ENCODE data around the gene C7orf57. TPM values are rescaled to one million over a fixed set of nuclear protein-coding genes. Genes with fewer than 3 reads are reported as not detected.

Gene C7orf57
- total RNA-seq, 1 experiment from 2014 or later: 0.15 TPM

DNA sequence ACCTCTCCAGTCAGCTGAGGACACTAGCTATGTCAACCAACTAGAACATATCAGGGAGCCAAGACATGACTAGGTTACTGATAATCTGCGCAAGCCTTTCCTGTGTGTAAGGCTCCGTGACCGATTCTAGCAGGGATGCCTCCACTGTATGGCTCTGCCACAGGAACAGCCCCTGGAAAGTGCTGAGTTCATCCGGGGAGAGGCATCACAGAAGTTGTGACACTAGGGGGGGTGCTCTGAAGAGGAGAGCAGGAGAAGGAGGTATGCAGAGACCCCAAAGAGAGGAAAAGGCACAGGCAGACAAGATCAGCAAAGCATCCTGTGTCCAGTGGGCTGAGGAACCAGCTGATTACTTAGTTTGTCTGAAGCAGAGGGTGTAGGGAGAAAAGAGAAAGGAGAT, 67.2 kb downstream of the C7orf57 start:
- BruUV-seq (replicated peaks): no TSS peak
- H3K4me1 ChIP-seq (ENCODE audit: control insufficient read depth in 1 of 2, insufficient read depth in 2 of 2, low read length in 2 of 2): no peaks in the 10 kb centered on the region
- POLR2A ChIA-PET: interaction anchor here (1.1 to 1.7 kb wide), 3 partner anchors 10 to 102 kb away, joined by 3 to 4 read pairs (median 3); no protein-coding TSS in a partner anchor
- no peak overlapping the region for H3K4me3 ChIP-seq (replicated peaks in 1 of 2; ENCODE audit: low read depth in 1 of 2, low read length in 2 of 2)
- no peaks in the 10 kb centered on the region for H4K20me1 ChIP-seq (ENCODE audit: insufficient read depth)
- H2AFZ ChIP-seq (ENCODE audit: low read depth, low read length, poor library complexity, severe bottlenecking): no peak overlapping the region
- no peaks in the 10 kb centered on the region for H3K27me3 ChIP-seq (ENCODE audit: insufficient read depth, low read length)
- CTCF ChIA-PET: interaction anchor here (0.7 kb wide), 1 partner anchor 10 kb away, joined by 3 read pairs; no protein-coding TSS in a partner anchor
- RAD21 ChIA-PET (ENCODE audit: low non-redundant PET in 1 of 2, low total read pairs in 2 of 2, uncharacterized antibody in 2 of 2, unreplicated experiment in 2 of 2): no interaction called here
- H3K27ac ChIP-seq (ENCODE audit: low read depth, low read length): no peak overlapping the region
- DNase-seq (ENCODE audit: low read depth, low spot score): no peak
- no peak overlapping the region for H3K4me2 ChIP-seq (ENCODE audit: low read length)
- TF ChIP-seq, protein P1, sequence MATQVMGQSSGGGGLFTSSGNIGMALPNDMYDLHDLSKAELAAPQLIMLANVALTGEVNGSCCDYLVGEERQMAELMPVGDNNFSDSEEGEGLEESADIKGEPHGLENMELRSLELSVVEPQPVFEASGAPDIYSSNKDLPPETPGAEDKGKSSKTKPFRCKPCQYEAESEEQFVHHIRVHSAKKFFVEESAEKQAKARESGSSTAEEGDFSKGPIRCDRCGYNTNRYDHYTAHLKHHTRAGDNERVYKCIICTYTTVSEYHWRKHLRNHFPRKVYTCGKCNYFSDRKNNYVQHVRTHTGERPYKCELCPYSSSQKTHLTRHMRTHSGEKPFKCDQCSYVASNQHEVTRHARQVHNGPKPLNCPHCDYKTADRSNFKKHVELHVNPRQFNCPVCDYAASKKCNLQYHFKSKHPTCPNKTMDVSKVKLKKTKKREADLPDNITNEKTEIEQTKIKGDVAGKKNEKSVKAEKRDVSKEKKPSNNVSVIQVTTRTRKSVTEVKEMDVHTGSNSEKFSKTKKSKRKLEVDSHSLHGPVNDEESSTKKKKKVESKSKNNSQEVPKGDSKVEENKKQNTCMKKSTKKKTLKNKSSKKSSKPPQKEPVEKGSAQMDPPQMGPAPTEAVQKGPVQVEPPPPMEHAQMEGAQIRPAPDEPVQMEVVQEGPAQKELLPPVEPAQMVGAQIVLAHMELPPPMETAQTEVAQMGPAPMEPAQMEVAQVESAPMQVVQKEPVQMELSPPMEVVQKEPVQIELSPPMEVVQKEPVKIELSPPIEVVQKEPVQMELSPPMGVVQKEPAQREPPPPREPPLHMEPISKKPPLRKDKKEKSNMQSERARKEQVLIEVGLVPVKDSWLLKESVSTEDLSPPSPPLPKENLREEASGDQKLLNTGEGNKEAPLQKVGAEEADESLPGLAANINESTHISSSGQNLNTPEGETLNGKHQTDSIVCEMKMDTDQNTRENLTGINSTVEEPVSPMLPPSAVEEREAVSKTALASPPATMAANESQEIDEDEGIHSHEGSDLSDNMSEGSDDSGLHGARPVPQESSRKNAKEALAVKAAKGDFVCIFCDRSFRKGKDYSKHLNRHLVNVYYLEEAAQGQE (IDR thresholded peaks at IDR 0.05; ENCODE audit: low read depth): no peak
- TF ChIP-seq EZH2phosphoT487 (IDR thresholded peaks at IDR 0.05; ENCODE audit: borderline replicate concordance) (no peak), POLR2AphosphoS5 (IDR thresholded peaks at IDR 0.05; ENCODE audit: low read depth, low read length) (no peak), ZNF274 (IDR thresholded peaks at IDR 0.05; ENCODE audit: low read depth, low read length) (no peak), POLR2A (IDR thresholded peaks at IDR 0.05; ENCODE audit: borderline replicate concordance, extremely low read depth, insufficient read depth, insufficient read length) (no peak), EGR1 (IDR thresholded peaks at IDR 0.05; ENCODE audit: low read depth) (no peak)
- H3K79me2 ChIP-seq (ENCODE audit: insufficient read depth, low read length): no peaks in the 10 kb centered on the region
- H3K9ac ChIP-seq (ENCODE audit: low read length): no peak overlapping the region
- intact Hi-C loops (cut with micrococcal nuclease): no loop called here
- no peaks in the 10 kb centered on the region for H3K9me2 ChIP-seq (ENCODE audit: insufficient read depth)
- no peaks in the 10 kb centered on the region for H3K9me3 ChIP-seq (ENCODE audit: control insufficient read depth in 1 of 2, insufficient read depth in 1 of 2, low read depth in 1 of 2, low read length in 2 of 2)
- ATAC-seq: no peak
- H3K36me3 ChIP-seq (ENCODE audit: control insufficient read depth in 1 of 2, insufficient read depth in 2 of 2, low read length in 2 of 2): peaks cover 2 to 31% of the 10 kb centered on the region in 2 experiments; a peak in 1 of 4 replicates

DNA sequence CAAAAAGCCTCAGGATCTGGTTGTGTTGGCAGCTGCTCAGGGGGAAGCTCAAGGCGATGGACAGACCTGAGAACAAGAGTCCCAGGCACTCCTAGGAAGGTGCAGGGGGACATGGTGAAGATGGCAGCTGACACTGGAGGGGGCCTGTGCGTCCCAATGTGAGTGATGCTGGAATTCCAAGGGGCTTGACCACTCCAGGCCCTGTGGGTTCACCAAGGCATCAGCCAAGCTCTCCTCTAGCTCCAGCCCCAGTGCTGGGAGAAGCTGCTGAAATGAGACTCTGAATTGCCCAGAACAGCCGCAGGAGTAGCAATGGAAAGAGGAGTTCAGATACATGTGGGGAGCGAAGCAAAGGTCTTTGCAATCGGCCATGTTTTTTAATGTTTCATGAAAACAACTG, 69.7 kb downstream of the C7orf57 start:
- H3K4me2 ChIP-seq (ENCODE audit: low read length): no peak overlapping the region
- no peak overlapping the region for H3K9ac ChIP-seq (ENCODE audit: low read length)
- no TSS peak for BruUV-seq (replicated peaks)
- H3K9me2 ChIP-seq (ENCODE audit: insufficient read depth): no peaks in the 10 kb centered on the region
- RAD21 ChIA-PET (ENCODE audit: low non-redundant PET in 1 of 2, low total read pairs in 2 of 2, uncharacterized antibody in 2 of 2, unreplicated experiment in 2 of 2): no interaction called here
- H4K20me1 ChIP-seq (ENCODE audit: insufficient read depth): no peaks in the 10 kb centered on the region
- CTCF ChIA-PET: no interaction called here
- no peaks in the 10 kb centered on the region for H3K4me1 ChIP-seq (ENCODE audit: control insufficient read depth in 1 of 2, insufficient read depth in 2 of 2, low read length in 2 of 2)
- no peaks in the 10 kb centered on the region for H3K27me3 ChIP-seq (ENCODE audit: insufficient read depth, low read length)
- intact Hi-C loops (cut with micrococcal nuclease): no loop called here
- H3K79me2 ChIP-seq (ENCODE audit: insufficient read depth, low read length): no peaks in the 10 kb centered on the region
- TF ChIP-seq POLR2AphosphoS5 (IDR thresholded peaks at IDR 0.05; ENCODE audit: low read depth, low read length) (peak; percentile 10; the same call in 1 of the 2 replicates), RAD21 (IDR thresholded peaks at IDR 0.05; ENCODE audit: low read depth) (no peak)
- DNase-seq (ENCODE audit: low read depth, low spot score): no peak
- no peaks in the 10 kb centered on the region for H3K9me3 ChIP-seq (ENCODE audit: control insufficient read depth in 1 of 2, insufficient read depth in 1 of 2, low read depth in 1 of 2, low read length in 2 of 2)
- H3K27ac ChIP-seq (ENCODE audit: low read depth, low read length): no peak overlapping the region
- ATAC-seq: no peak
- POLR2A ChIA-PET: interaction anchor here (1.0 kb wide), 2 partner anchors 9 to 12 kb away, joined by 3 read pairs; no protein-coding TSS in a partner anchor
- H3K4me3 ChIP-seq (replicated peaks in 1 of 2; ENCODE audit: low read depth in 1 of 2, low read length in 2 of 2): no peak overlapping the region
- H2AFZ ChIP-seq (ENCODE audit: low read depth, low read length, poor library complexity, severe bottlenecking): no peak overlapping the region
- H3K36me3 ChIP-seq (ENCODE audit: control insufficient read depth in 1 of 2, insufficient read depth in 2 of 2, low read length in 2 of 2): peaks cover 7 to 36% of the 10 kb centered on the region in 2 experiments; a peak in 2 of 4 replicates

Data from HCT116 (cell line).